GM03348 (cell line): ENCODE results near the gene WNK1.
"Not testable (repeated sequence)": the region's sequence is repeated elsewhere in the genome, so short reads cannot be mapped to it uniquely, and the experiment has no call there.

Experiments
- DNase-seq: peaks from one replicate; pipeline ENCODE4 v3.0.0; 2012; ENCODE audit warnings: low spot score

WNK1 gene

DNA sequence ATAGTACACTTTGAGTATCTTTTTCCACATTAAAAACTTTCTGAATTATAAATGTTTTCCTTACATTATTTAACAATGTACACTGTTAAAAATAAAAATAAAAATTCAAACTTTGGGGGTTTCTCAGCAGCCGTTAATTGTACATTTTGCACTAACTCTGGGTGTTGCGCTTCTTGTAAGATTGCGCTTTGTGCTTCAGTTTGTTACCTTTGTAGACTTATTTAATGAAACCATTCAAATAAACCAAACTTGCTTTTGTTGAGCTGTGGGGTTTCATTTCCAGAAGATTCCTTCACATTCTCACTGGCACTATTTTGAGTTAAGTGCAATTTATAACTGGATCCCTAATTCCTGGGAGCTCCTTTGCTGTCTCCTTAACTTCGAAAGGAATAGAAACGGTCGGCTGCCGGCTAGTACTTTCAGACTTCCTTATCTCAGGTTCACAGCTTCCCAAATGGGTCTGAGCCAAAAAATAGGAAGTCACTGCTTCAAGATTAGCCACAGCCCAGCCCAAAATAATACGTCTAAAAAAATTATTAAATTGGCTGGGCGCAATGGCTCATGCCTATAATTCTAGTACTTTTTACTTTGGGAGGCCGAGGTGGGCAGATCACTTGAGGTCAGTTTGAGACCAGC, 158.9 kb downstream of the WNK1 start:
- DNase-seq = no peak

DNA sequence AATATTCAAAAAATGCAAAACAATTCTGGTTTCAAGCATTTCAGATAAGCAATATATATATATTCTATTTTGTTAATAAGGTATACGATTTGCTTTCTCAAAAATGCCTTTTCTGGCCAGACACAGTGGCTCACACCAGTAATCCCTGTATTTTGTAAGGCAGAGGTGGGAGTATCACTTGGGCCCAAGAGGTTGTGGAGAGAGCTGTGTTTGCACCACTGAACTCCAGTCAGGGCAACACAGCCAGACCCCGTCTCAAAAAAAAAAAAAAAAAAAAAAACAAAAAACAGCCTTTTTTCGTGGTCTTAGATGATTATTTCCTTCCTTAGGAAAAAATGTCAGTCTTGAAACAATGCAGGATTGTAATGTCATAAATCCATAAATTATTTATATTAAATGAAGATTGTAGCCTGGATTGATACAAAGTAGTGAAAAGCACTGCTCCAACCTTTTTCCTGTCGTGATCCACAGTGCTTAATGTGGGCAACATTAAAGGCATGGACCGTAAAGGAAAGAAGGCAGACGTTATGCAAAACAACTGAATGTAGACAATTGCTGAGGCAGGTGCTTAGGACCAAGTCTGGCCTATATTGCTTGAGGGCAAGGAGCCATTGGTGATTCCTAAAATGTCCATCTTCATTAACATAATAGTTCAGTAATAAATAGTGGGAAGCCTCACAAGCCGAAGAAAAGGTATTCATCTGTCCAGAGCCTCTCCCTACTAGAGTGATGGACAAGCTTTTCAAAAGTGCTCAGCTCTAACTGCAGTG, 160.3 kb downstream of the WNK1 start:
- DNase-seq = no peak

GRCh38 chr12:913919-914698, 161.7 kb downstream of the WNK1 start:
- DNase-seq = peak; percentile 40

- no peak for DNase-seq
These were observed 162.7 kb downstream of the WNK1 start for GRCh38 chr12:915090-915489.

- DNase-seq = no peak
These were observed 163.9 kb downstream of the WNK1 start for GRCh38 chr12:916240-916639.

DNA sequence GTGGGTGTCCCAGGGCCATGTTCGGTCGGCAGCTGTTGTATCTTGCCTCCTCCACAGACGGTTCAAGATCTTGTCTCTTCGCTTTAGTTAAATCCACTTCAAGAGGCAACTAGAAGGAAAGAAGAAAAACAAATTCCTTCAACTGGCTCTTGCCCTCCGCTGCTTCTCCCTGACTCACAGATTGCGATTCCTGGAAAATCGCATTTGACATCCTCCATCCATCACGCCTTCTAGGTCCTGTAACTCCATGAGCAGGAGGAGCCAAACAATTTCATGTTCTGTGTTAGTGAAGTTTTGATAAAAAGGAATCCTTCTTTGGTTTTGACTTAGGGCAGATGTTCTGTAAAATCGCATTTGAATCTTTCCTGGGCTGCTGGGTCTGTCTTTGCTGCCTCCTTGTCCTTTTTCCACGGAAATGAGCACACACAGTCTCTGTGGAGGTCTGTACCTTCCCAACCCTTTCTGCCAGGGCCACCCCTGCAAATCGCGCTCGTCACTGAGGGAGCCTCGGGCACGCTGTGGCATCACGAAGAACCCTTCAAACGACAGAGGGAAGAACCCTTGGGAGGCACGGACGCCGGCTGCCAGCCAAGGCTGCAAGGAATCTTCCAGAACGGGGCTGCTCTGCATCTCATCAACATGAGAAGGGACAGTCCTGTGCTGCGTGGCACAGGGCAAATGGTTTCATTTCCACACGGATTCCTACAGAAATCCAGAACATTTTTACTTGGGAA, 164.5 kb downstream of the WNK1 start:
- no peak for DNase-seq

- DNase-seq = no peak
These were observed 168.3 kb downstream of the WNK1 start for GRCh38 chr12:920676-921075.

DNA sequence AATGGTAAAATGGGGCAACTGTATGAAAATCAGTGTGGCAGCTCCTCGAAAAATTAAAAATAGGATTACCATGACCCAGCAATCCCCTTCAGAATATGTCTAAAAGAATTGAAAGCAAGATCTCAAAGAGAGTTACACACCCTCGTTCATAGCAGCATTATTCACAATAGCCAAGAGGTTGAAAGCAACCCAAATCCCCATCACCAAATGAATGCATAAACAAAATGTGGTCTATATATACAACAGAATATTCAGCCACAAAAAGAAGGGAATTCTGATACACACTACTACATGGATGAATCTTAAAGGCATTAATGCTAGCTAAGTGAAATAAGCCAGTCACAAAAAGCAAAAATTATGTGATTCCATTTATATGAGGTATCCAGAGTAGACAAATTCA, 169.9 kb downstream of the WNK1 start:
- no peak for DNase-seq

DNA sequence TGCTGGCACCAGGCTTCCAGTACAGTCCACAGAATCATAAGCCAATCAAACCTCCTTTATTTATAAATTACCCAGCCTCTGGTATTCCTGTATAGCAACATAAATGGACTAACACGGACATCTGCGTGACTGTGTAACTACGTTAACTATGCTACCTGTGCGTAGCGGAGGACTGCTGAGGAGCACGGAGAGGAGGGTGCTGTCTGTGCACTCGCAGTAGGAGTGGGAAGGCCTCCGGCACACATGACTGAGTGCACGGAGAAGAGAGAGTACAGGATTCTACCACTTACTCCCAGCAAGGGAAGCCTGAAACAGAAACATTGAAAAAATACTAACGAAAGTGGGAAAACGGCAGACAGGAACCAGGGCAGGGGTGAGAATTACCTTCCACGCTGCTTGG, 174.3 kb downstream of the WNK1 start:
- DNase-seq = no peak

GRCh38 chr12:931060-931459, 178.7 kb downstream of the WNK1 start:
- DNase-seq = no peak

DNA sequence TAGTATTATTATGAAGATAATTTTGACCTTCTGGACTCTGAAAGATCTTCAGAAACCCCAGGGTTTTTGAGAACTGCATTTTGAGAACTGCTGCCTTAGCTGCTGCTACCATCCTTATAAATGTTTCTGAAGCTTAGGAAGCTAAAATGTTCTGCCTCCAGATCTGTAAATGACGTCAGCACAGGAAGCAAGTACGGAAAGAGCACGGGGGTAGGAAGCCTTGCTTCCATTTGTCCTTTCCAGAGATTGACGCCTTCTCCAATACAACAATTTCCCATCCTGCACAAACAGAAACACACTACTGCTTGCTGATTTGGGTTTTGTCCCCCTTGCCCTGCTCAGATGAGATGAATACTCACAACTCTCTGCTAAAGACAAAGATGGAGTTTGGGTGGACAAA, 179.2 kb downstream of the WNK1 start:
- no peak for DNase-seq

GRCh38 chr12:935891-936290, 183.5 kb downstream of the WNK1 start:
- DNase-seq = not testable (repeated sequence)

DNA sequence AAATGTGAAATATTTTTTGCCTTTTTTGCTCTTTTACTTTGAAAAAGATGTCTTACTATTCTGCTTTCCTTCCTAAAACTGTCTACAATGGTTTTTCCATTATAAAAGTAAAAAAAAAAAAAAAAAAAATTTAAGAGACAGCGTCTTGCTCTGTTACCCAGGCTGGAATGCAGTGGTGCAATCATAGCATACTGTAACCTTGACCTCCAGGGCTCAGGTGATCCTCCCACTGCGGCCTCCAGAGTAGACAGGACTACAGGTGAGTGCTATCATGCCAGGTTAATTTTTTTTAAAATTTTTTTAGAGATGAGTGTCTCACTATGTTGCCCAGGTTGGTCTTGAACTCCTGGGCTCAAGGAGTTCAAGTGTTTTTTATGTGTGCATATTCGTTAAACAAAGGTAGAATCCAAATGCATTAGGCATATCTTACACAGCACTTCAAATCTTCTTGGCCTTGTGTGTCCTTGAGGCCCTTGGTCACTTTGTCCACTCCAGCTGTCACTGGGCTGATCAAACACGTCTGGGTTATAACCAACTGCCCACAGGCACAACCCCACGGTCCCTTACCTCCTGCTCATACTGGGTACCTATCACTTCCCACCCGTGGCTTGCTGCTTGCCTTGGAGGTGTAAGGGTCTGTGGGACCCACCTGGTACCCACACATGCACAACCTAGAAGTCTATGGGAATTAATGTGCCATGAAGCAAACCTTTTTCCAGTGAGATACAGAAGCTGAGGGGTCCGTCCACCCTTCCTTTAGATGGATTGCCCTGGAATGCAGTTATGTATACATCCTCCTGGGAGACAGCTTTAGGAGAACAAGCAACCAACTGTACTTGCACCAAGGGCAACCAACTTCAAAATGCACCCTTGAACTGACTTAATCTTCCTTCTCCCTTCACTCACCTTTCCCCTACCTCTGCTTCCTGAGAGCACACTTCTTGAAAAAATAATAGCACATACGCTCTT, 184.3 kb downstream of the WNK1 start:
- no peak for DNase-seq

DNA sequence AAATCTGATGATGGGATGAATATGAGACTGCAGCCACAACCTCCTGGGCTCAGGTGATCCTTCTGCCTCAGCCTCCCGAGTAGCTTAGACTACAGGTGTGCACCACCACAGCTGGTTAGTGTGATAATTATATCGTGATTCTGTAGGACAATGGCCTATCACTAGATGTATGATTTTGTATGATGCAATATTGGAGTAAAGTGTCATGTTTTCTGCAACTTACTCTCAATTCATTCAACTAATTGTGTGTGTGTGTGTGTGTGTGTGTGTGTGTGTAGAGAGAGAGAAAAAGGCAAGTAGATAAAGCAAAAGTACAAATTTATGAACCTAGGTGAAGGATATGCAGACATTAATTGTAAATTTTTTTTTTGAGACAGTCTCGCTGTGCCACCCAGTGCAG, 186.4 kb downstream of the WNK1 start:
- no peak for DNase-seq

DNA sequence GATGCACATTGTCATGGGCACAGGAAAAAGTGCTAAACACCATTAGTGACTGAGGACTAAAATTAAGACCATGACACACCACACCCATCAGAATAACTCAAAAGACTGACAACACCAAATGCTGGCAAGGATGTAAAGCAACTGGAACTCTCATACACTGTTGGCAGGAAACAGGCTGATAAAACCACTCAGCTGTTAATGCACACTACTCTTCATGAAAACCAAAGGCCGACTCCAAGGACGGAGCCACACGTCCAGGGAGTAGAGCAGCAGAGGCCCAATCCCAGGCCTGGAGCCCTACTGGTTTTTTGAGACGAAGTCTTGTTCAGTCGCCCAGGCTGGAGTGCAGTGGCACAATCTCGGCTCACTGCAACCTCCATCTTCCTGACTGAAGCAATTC, 190.7 kb downstream of the WNK1 start:
- DNase-seq = no peak

DNA sequence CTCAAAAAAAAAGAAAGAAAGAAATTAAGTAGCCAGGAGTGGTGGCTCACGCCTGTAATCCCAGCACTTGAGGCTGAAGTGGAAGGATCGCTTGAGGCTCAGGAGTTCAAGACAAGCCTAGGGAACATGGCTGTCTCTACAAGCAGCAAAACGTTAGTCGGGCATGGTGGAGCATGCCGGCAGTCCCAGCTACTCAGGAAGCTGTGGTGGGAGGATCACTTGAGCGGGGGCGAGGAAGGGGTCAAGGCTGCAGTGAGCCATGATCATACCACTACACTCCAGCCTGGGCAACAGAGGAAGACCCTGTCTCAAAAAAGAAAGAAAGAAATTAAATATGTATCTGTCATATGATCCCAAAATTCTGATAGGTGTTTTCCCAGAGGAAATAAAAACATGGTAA, 191.8 kb downstream of the WNK1 start:
- no peak for DNase-seq

- no peak for DNase-seq
These were observed 193.8 kb downstream of the WNK1 start for GRCh38 chr12:946212-946611.

- no peak for DNase-seq
These were observed 194.3 kb downstream of the WNK1 start for GRCh38 chr12:946631-947030.

- DNase-seq = no peak
These were observed 195.9 kb downstream of the WNK1 start for GRCh38 chr12:948238-948637.

- peak; percentile 96 for DNase-seq
These were observed 197.2 kb downstream of the WNK1 start, which contains the start of gene RAD52 for GRCh38 chr12:949453-950191. Gene RAD52 (minus strand): TSS chr12:949694. CDS start chr12:933058, 16,636 bp downstream.
